Measurements from ENCODE around the gene BRD8.

- TF ChIP-seq MAX (CRISPR knock-in tag; IDR thresholded peaks at IDR 0.05) (no peak), AFF4 (CRISPR knock-in tag; IDR thresholded peaks at IDR 0.05; ENCODE audit: borderline replicate concordance) (no peak), TP53 (CRISPR knock-in tag; IDR thresholded peaks at IDR 0.05) (no peak), CTCF (IDR thresholded peaks at IDR 0.05) (no peak), ZNF671 (CRISPR knock-in tag; IDR thresholded peaks at IDR 0.05) (no peak), HMGXB4 (CRISPR knock-in tag; IDR thresholded peaks at IDR 0.05) (no peak), E2F1 (CRISPR knock-in tag; IDR thresholded peaks at IDR 0.05) (no peak), STAT6 (CRISPR knock-in tag; conservative IDR thresholded peaks at IDR 0.05; ENCODE audit: low read depth) (no peak), NR1H2 (CRISPR knock-in tag; IDR thresholded peaks at IDR 0.05) (no peak), CBFB (CRISPR knock-in tag; IDR thresholded peaks at IDR 0.05; ENCODE audit: low read depth) (no peak)
Measured at GRCh38 chr5:138139781-138140090, 38.7 kb downstream of the BRD8 start.
